HG03025 (cell line): ENCODE results near the gene PRPF19.

ENCODE experiments used
- ATAC-seq: cut with Tn5 transposase; IDR thresholded peaks from one replicate; pipeline ENCODE4 v1.9.1; 2021; ENCODE audit warnings: mild to moderate bottlenecking, moderate library complexity; ENCODE audit not compliant: unreplicated experiment, low FRiP score

The PRPF19 gene

DNA sequence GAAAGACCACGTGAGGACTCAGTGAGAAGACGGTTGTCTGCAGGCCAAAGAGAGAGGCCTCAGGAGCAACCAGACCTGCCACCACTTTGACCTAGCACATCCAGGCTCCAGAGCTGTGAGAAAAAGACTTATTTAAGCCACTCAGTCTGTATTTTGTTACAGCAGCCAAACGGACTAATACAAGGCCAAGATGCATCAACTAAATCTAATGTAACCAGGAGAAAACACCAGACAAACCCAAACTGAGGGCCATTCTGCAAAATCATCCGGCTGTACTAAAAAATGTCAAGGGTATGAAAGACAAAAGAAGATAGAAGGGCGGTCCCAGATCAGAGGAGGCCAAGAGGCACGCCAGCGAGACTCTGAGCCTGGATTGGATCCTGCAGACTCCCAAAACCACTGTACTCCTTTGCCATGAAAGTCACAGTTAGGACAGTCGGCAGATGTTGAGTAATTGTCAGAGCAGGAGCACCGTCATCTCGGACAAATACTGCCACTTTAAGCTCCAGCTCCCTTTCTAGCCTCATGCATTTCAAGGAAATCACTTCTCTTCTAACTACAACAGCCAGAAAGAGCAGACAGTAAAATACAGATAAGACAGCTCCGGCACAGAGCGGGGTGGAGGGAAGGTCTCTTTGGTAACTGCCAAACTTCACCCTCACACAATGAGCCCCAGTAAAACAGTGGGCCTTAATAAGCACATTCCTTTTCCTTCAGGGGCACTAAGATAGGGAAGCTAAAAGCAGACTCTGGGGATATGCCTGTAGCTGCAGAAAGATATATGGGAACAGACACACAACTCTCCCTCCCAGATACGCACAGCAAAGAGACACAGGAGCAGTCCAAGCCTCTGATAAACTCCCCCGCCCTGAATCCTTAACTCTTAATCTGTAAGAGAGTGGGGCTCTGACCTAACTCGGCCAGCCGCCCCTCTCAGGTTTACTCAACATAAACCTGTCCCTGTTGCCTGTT is 42.5 kb downstream of the PRPF19 start:
- ATAC-seq = no peak

DNA sequence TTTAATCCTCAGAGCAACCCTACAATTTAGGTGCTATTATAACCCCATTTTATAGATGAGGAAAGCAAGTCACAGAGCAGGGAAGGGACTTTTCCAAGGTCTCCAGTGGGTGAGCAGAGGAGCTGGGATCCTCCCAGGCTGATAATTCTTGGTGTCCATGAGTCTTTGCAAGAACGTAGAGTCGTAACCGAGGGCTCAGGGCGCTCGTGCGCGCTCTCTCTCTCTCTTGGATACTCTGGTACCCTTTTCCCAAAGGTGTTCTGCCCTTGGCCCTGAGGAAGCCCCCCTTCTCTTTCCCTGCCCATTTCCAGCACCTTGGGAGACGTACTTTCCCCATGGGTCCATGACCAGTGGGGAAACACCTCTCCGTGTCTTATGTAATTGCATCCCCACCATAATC is 44.2 kb downstream of the PRPF19 start:
- ATAC-seq = no peak

- ATAC-seq = no peak
Measured at GRCh38 chr11:60860943-60861342, 45.4 kb downstream of the PRPF19 start.

DNA sequence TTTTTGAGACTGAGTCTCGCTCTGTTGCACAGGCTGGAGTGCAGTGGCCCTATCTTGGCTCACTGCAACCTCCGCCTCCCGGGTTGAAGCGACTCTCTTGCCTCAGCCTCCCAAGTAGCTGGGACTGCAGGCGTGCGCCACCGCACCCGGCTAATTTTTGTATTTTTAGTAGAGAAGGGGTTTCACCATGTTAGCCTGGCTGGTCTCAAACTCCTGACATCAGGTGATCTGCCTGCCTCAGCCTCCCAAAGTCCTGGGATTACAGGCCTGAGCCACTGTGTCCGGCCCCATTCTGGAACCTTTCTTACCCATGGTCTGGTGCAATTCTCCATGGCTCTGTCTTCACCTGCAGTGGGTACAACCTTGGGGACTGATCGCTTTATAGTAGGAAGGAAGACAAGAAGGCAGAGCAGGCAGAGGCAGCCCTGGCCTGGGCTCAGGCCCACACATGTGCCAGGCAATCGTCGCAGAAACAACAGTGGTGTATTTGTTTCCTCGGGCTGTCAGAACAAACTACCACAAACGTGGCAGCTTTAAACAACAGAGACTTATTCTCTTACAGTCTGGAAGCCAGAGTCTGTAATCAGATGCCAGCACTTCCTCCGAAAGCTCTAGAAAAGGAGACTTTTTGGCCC is 46.7 kb downstream of the PRPF19 start:
- ATAC-seq = no peak

- no peak for ATAC-seq
Measured at GRCh38 chr11:60858731-60859464, 47.5 kb downstream of the PRPF19 start.

GRCh38 chr11:60858236-60858635 is 48.1 kb downstream of the PRPF19 start:
- ATAC-seq = no peak

- no peak for ATAC-seq
Measured at GRCh38 chr11:60857378-60858232, 48.8 kb downstream of the PRPF19 start.

DNA sequence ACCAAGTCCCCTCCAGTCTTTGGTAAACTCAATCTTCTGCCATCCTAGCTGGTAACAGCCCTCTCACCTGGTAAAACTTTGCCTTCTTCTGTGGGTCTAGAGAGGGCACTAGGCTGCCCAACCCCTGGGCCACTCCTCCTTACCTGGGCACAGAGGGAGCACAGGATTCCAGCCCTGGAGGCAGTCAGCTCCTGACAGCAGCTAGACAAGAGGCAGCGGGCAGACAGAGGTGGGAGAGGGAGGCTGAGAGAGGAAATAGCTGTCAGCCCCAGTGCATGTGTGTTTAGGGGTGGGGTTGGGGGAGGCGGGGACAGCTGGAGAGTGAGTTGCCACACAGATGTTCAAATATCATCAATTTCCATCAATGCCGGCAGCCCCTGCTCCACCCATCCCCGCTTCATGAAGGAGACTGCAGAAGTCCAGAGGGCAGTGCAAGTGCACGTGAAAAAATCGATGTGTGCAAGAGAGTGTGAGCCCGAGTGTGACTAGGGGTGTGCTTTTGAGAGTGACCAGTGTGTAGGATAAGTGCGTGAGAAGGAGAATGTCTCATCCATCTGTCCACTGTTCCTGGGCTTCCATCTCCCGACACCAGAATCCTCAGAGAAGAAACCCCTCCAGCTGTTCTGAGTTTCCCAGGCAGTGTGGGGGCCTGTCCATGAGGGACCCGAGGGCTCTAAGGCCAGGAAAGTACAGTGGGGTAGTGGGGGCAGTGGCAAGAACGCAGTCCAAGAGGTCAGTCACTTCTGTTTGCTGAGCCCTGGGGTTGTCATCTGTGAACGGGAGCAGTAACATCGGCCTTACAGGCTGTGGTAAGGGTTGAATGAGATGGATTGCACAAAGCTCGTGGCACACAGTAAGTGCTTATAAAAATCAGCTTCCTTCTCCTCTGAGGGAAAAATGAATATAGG is 50.4 kb downstream of the PRPF19 start, which contains the start of gene PTGDR2:
TSS of gene PTGDR2 (minus strand) at position 225 of the 908 bp plus-strand sequence. CDS start 2,228 bp downstream, outside the sequence.
- ATAC-seq = no peak

DNA sequence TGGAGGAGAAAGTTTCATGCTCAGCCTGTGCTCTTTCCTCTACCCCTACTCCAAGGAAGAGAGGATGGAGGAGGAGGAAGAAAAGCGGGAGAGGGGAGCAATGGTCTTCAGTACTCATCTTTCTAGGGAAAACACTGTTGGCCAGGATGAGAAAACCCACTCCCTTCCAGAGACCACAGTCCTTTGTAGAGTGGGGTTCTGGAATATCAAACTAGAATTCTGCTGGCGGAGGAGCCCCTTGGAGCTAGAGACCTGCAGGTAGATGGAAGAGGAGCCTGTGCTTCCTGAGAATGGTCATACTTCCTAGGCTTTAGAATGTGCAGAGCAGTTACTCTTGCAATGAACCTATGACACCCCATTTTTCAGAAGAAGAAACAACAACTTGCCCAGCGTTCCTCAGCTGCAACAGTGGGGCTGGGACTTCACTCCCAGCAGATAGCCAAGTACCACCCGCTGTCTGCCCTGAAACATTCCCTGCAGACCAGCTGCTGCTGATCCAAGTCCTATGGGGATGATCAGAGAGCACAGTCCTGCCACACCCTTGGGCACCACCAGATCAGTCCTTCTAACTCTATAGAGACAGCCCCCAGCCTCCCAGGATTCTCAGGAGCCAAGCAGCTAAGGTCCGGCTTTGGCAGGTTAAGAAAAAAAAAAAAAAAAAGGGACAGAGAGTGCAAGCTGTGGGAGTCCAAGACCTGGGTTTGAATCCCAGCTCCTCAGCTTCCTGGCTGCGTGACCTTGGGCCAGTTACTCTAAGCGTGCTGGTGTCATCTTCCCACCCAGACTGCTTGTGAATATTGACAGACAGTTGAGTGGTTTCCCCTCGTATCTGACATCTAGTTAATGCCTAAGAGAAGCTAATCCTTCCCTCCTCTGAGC is 51.3 kb downstream of the PRPF19 start:
- no peak for ATAC-seq

DNA sequence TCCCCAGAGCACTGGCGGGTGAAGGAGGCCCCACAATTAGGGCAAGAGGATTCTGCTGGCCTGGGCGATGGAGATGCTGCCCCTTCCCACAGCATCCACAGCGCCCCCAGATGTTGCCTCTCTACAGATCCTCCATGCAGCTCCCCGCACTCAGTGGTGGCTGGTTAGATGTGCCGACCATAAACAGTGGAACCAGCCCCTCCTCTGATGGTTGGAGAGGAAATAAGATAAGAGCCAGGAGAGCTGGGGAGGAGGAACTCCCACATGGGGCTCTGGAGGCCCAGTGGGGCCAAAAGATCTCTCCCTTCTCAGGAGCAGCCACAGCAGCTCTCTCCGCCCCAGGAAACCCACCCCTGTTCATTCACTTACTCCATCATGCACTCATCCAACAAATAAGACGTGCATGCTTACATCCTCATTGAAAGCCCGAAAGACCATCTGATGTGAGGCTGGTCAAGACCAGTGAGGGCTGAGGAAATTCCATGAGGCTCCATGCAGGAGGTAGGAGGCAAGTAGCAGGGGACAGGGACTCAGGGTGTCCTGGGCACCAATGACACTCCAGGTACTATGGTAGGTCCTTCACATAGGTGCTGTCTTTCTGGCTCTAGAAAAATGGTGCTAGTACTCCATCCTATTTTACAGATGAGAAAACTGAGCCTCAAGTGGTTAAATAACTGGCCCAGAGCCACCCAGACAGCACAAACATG is 52.1 kb downstream of the PRPF19 start:
- ATAC-seq = no peak

DNA sequence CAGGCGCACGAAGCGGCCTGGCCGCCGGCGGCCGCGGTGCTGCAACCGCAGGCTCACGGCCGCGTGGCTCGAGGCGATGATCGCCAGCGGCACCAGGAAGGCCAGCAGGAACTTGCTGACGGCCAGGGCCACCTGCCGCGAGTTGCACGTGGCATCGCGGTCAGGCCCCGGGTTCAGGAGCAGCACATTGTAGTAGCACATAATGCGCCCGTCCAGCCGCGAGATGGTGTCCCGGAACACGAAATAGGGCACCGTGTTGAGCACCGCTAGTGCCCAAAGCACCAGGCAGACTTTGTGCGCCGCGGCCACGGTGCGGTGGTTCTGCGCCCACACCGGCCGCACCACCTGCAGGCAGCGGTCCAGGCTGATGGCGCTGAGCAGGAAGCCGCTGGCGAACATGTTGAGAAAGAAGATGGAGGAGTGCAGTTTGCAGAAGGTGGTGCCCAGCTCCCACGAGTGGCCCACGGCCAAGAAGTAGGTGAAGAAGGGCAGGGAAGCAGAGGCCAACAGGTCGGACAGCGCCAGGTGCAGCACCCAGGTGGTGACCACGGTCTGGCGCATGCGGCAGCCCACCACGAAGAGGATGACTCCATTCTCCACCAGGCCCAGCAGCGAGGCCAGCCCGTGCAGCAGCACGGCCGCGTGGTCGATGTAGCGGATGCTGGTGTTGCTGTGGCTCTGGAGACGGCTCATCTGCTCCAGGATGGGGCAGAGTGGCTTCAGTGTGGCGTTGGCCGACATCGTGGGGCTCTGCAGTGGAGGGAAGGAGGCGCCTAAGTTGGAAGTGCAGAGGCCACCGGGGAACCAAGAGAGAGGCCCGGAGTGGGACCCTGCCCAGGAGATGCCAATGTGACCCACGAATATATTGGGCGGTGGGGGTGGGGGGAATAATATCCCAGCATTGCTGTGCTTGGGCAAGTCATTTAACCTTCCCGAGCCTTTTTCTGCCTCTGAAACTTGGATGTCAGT is 53.1 kb downstream of the PRPF19 start:
- ATAC-seq = no peak

- no peak for ATAC-seq
Measured at GRCh38 chr11:60852117-60852981, 54.0 kb downstream of the PRPF19 start.

DNA sequence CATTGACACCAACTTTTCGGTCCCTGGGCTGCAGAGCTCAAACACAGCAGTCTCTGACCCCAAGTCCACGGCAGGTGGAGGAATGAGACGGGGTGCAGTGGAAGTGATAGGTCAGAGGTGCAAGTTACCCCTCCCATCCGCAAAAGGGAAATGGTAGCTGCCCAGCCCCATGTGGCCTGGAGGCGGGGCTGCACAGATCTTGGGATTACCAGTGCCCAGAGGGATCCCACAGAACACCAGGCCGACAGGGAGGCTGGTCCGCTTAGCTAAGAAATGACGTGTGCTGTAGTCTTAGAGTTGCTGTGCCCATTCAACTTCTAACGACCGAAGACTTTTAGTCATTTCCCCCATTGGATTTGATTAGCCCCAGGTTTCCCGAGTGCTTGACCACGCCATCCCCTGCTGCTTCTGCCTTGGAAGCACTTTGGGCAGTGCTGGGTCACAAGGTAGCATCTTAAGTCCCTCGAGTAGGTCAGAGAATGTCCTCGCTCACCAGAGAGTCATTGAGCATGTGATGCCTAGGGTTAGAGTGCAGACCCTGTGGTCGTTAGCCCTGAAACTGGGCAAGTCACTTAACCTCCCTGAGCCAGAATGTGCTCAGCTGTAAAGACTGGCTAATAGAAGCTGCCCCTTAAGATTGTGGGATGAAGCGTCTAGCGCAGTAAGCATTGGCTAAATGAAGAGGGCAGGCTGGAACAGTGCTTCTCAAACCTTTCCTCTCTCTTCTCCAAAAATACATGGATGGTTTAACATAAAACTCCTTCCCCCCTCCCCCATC is 54.9 kb downstream of the PRPF19 start:
- no peak for ATAC-seq

- no peak for ATAC-seq
Measured at GRCh38 chr11:60849641-60850520, 56.5 kb downstream of the PRPF19 start.
